ENCODE results near the gene LRRC28.
A peak's percentile ranks its signal among the peaks of the same experiment; 100 is the strongest.

LRRC28 gene

GRCh38 chr15:99250857-99251841 lies at the start of gene LRRC28:
Gene LRRC28, plus strand, starts transcription at chr15:99251481. Its CDS starts 4,477 bp downstream, at chr15:99255958.
- H3K27me3 ChIP-seq (replicated peaks; ENCODE audit: control insufficient read depth, insufficient read depth, low read length) = no peaks in the 10 kb centered on the region
- DNase-seq (ENCODE audit: extremely low read depth, insufficient read length) = peak; percentile 93
- TF ChIP-seq, protein P1, sequence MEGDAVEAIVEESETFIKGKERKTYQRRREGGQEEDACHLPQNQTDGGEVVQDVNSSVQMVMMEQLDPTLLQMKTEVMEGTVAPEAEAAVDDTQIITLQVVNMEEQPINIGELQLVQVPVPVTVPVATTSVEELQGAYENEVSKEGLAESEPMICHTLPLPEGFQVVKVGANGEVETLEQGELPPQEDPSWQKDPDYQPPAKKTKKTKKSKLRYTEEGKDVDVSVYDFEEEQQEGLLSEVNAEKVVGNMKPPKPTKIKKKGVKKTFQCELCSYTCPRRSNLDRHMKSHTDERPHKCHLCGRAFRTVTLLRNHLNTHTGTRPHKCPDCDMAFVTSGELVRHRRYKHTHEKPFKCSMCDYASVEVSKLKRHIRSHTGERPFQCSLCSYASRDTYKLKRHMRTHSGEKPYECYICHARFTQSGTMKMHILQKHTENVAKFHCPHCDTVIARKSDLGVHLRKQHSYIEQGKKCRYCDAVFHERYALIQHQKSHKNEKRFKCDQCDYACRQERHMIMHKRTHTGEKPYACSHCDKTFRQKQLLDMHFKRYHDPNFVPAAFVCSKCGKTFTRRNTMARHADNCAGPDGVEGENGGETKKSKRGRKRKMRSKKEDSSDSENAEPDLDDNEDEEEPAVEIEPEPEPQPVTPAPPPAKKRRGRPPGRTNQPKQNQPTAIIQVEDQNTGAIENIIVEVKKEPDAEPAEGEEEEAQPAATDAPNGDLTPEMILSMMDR (IDR thresholded peaks at IDR 0.05; ENCODE audit: insufficient read depth, low read length, poor library complexity, severe bottlenecking) = no peak
- H3K4me3 ChIP-seq (replicated peaks; ENCODE audit: low read depth, low read length) = peak within 1 kb of the TSS; percentile 91
- H3K36me3 ChIP-seq (ENCODE audit: control insufficient read depth, insufficient read depth, low read length) = no peaks in the 10 kb centered on the region

GRCh38 chr15:99202176-99202552 lies 49.1 kb upstream of the LRRC28 start:
- Histone ChIP-seq H3K27me3 (replicated peaks; ENCODE audit: control insufficient read depth, insufficient read depth, low read length) (no peaks in the 10 kb centered on the region), H3K36me3 (ENCODE audit: control insufficient read depth, insufficient read depth, low read length) (no peaks in the 10 kb centered on the region), H3K4me3 (replicated peaks; ENCODE audit: low read depth, low read length) (no peak overlapping the region)
- TF ChIP-seq, protein P1 (IDR thresholded peaks at IDR 0.05; ENCODE audit: insufficient read depth, low read length, poor library complexity, severe bottlenecking) = no peak
- DNase-seq (ENCODE audit: extremely low read depth, insufficient read length) = no peak

GRCh38 chr15:99207672-99208071 lies 43.6 kb upstream of the LRRC28 start:
- Histone ChIP-seq H3K4me3 (replicated peaks; ENCODE audit: low read depth, low read length) (no peak overlapping the region), H3K36me3 (ENCODE audit: control insufficient read depth, insufficient read depth, low read length) (no peaks in the 10 kb centered on the region), H3K27me3 (replicated peaks; ENCODE audit: control insufficient read depth, insufficient read depth, low read length) (no peaks in the 10 kb centered on the region)
- TF ChIP-seq, protein P1 (IDR thresholded peaks at IDR 0.05; ENCODE audit: insufficient read depth, low read length, poor library complexity, severe bottlenecking) = no peak
- DNase-seq (ENCODE audit: extremely low read depth, insufficient read length) = no peak

GRCh38 chr15:99209326-99209725 lies 42.0 kb upstream of the LRRC28 start:
- TF ChIP-seq, protein P1 (IDR thresholded peaks at IDR 0.05; ENCODE audit: insufficient read depth, low read length, poor library complexity, severe bottlenecking) = no peak
- no peak overlapping the region for H3K4me3 ChIP-seq (replicated peaks; ENCODE audit: low read depth, low read length)
- no peak for DNase-seq (ENCODE audit: extremely low read depth, insufficient read length)
- H3K27me3 ChIP-seq (replicated peaks; ENCODE audit: control insufficient read depth, insufficient read depth, low read length) = no peaks in the 10 kb centered on the region
- H3K36me3 ChIP-seq (ENCODE audit: control insufficient read depth, insufficient read depth, low read length) = no peaks in the 10 kb centered on the region

DNA sequence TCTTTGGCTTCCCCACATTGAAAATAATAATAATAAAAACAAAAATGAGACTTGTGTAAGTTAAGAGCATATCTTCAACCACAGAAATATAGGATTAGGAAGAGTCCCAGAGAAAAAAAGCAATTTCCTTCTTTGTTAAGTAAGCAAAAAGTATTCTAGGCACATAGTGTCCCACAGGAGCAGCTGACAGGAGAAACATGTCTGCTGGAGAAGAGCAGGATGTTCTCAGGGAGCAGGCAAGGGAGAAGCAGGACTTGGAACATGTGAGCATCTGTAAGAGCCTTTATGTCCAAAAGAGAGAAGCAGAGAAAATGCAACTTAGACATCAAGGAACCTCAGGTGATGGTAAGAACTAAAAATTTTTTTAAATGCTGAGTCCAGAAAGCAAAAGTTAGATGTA lies 40.9 kb upstream of the LRRC28 start:
- no peak for DNase-seq (ENCODE audit: extremely low read depth, insufficient read length)
- H3K4me3 ChIP-seq (replicated peaks; ENCODE audit: low read depth, low read length) = no peak overlapping the region
- TF ChIP-seq, protein P1 (IDR thresholded peaks at IDR 0.05; ENCODE audit: insufficient read depth, low read length, poor library complexity, severe bottlenecking) = no peak
- H3K36me3 ChIP-seq (ENCODE audit: control insufficient read depth, insufficient read depth, low read length) = no peaks in the 10 kb centered on the region
- no peaks in the 10 kb centered on the region for H3K27me3 ChIP-seq (replicated peaks; ENCODE audit: control insufficient read depth, insufficient read depth, low read length)

Measured in GM06990 (cell line).